MM.1S (cell line): ENCODE results near the gene GAREM1.

Experiments
- EZH2 ChIP-seq: fragments of 300-600 bp; sonication (generic); optimal IDR thresholded peaks from 2 replicates; pipeline ENCODE3; 2017; ENCODE audit warnings: low read depth, mild to moderate bottlenecking, antibody characterized with exemption, low read length, mixed read lengths
- EZH2phosphoT487 ChIP-seq: fragments of 300-600 bp; sonication (generic); IDR thresholded peaks from 2 replicates; pipeline ENCODE4 v1.6.1; 2018; ENCODE audit warnings: antibody characterized with exemption, low read length
- TF ChIP-seq, protein P1 (sequence below): fragments of 300-600 bp; sonication (generic); IDR thresholded peaks from 2 replicates; pipeline ENCODE4 v1.5.1; 2016; ENCODE audit warnings: antibody characterized with exemption, low read length, mixed read lengths

DNA sequence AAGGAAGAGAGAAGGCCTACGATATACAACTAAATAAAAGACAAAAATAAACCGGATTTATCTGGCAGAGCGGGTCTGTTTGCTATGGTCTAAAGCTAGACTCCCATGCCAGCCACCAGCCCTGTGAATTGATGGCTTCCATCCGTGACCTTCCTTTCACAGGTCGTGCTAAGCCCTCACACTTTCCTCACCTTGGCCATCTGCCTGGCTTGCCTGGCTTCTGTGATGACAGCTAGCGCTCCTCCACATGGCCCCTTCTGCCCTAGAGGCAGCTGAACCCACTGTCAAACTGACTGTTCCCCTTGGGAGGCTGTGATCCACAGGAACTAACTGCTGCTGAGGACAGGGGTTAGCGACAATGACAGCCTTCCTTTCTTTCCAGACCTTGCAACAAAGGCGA, 32.5 kb downstream of the GAREM1 start:
- TF ChIP-seq EZH2 (no peak), EZH2phosphoT487 (no peak)
- TF ChIP-seq, protein P1, sequence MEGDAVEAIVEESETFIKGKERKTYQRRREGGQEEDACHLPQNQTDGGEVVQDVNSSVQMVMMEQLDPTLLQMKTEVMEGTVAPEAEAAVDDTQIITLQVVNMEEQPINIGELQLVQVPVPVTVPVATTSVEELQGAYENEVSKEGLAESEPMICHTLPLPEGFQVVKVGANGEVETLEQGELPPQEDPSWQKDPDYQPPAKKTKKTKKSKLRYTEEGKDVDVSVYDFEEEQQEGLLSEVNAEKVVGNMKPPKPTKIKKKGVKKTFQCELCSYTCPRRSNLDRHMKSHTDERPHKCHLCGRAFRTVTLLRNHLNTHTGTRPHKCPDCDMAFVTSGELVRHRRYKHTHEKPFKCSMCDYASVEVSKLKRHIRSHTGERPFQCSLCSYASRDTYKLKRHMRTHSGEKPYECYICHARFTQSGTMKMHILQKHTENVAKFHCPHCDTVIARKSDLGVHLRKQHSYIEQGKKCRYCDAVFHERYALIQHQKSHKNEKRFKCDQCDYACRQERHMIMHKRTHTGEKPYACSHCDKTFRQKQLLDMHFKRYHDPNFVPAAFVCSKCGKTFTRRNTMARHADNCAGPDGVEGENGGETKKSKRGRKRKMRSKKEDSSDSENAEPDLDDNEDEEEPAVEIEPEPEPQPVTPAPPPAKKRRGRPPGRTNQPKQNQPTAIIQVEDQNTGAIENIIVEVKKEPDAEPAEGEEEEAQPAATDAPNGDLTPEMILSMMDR: no peak
